K562 (cell line): ENCODE results near the gene EFNA5. TPM values are rescaled to one million over a fixed set of nuclear protein-coding genes. Genes with fewer than 3 reads are reported as not detected.

ENCODE experiments used
- ATAC-seq: fragments of 200-7000 bp; cut with Tn5 transposase; 3 replicates; pipeline ENCODE4 v1.9.1; 2020; ENCODE audit warnings: moderate library complexity
- BruUV-seq: library from RNA; stranded (reverse); fragments of 400-500 nt; replicated peaks from 2 replicates; lab custom pipeline; 2021; lab: Mats Ljungman, UMichigan
- CTCF ChIA-PET: fragments of 300-600 bp; formaldehyde crosslinking; extraction: SDS; loops from one replicate; lab custom pipeline; 2021; ENCODE audit warnings: low intra/inter-chr PET ratio; lab: Yijun Ruan, JAX
- POLR2A ChIA-PET: fragments of 300-600, 350-650 bp; sonication (Branson Sonifier 250); formaldehyde crosslinking; extraction: SDS; loops from one replicate; lab custom pipeline; 2021; ENCODE audit warnings: antibody characterized with exemption, inconsistent platforms; lab: Yijun Ruan, JAX
- DNase-seq, 4 experiments: peaks; one replicate each; pipeline versions ENCODE4 v3.0.0 to v3.0.0-alpha.2; 2011 to 2018; ENCODE audit warnings: low spot score in 3 of 4, mixed read lengths in 3 of 4; ENCODE audit errors: extremely low read depth in 1 of 4
- FAIRE-seq: peaks from 2 replicates; lab custom pipeline; 2011; peaks lifted over from hg19 to GRCh38; lab: Jason Lieb, UNC
- H2AFZ ChIP-seq: 2 replicates; pipeline ENCODE4 v1.6.0; 2011; ENCODE audit warnings: low read depth, low read length, control low read depth, inconsistent platforms
- H3K27ac ChIP-seq: fragments of 200-600 bp; 3 replicates; pipeline ENCODE4 v1.8.0; 2011; ENCODE audit warnings: low read depth, mild to moderate bottlenecking, control low read depth, inconsistent platforms, low read length, moderate library complexity, mixed read lengths; ENCODE audit errors: extremely low read depth
- H3K27me3 ChIP-seq, 2 experiments: fragments of 300-600 bp in 1 of 2; 2 replicates in 1 of 2; 3 replicates in 1 of 2; pipeline versions ENCODE4 v1.6.0 to v1.8.0; 2011; ENCODE audit warnings: inconsistent platforms in 2 of 2, low read length in 2 of 2, mild to moderate bottlenecking in 1 of 2, mixed read lengths in 1 of 2, moderate library complexity in 1 of 2; ENCODE audit not compliant: control insufficient read depth in 2 of 2, insufficient read depth in 2 of 2
- H3K36me3 ChIP-seq: fragments of 300-600 bp; 3 replicates; pipeline ENCODE4 v1.8.0; 2011; ENCODE audit warnings: mild to moderate bottlenecking, low read length, inconsistent platforms; ENCODE audit not compliant: control insufficient read depth, insufficient read depth
- H3K4me1 ChIP-seq, 2 experiments: fragments of 200-600 bp in 1 of 2; replicated peaks in 1 of 2; 2 replicates in 1 of 2; 3 replicates in 1 of 2; pipeline versions ENCODE4 v1.5.1 to v1.8.0; 2011; ENCODE audit warnings: inconsistent platforms in 2 of 2, low read length in 2 of 2, mild to moderate bottlenecking in 1 of 2, mixed read lengths in 1 of 2, moderate library complexity in 1 of 2; ENCODE audit not compliant: control insufficient read depth in 2 of 2, insufficient read depth in 2 of 2
- H3K4me2 ChIP-seq: 2 replicates; pipeline ENCODE4 v1.6.1; 2011; ENCODE audit warnings: low read length, control low read depth, inconsistent platforms, mixed read lengths; ENCODE audit not compliant: insufficient read depth
- H3K4me3 ChIP-seq: fragments of 200-600 bp; sonication (generic), shearing (Covaris generic); 2 replicates; pipeline ENCODE4 v1.5.1; 2016; ENCODE audit warnings: control low read depth, inconsistent platforms
- H3K79me2 ChIP-seq: fragments of 200-600 bp; 3 replicates; pipeline ENCODE4 v1.8.0; 2011; ENCODE audit warnings: low read length, inconsistent platforms; ENCODE audit not compliant: control insufficient read depth, insufficient read depth
- H3K9ac ChIP-seq, 2 experiments: 2 replicates each; pipeline versions ENCODE4 v1.6.0 to v1.6.1; 2011; ENCODE audit warnings: low read depth in 2 of 2, low read length in 2 of 2, control low read depth in 1 of 2, inconsistent platforms in 1 of 2, mild to moderate bottlenecking in 1 of 2, mixed read lengths in 1 of 2; ENCODE audit not compliant: insufficient read depth in 1 of 2
- H3K9me1 ChIP-seq: one replicate; pipeline ENCODE4 v1.6.0; 2011; ENCODE audit warnings: inconsistent platforms, mild to moderate bottlenecking, low read length, moderate library complexity; ENCODE audit not compliant: control insufficient read depth, insufficient read depth
- H3K9me3 ChIP-seq: replicated peaks from 2 replicates; pipeline ENCODE4 v1.5.1; 2011; ENCODE audit warnings: low read depth, low read length, inconsistent platforms; ENCODE audit not compliant: control insufficient read depth, insufficient read depth
- H4K20me1 ChIP-seq: replicated peaks from 2 replicates; pipeline ENCODE4 v1.6.1; 2011; ENCODE audit warnings: low read length, inconsistent platforms, mixed read lengths; ENCODE audit not compliant: control insufficient read depth, insufficient read depth
- BRD4 ChIP-seq: fragments of 200-600 bp; sonication (generic); IDR thresholded peaks from 2 replicates; pipeline ENCODE4 v1.6.1; 2017; ENCODE audit warnings: inconsistent platforms
- CTCF ChIP-seq, 3 experiments: IDR thresholded peaks in 2 of 3; conservative IDR thresholded peaks in 1 of 3; 2 replicates each; pipeline ENCODE4 v1.5.1; 2011 to 2012; ENCODE audit warnings: low read length in 3 of 3, mild to moderate bottlenecking in 3 of 3, control low read depth in 2 of 3, improper control_type of control experiment in 1 of 3, inconsistent platforms in 1 of 3, low read depth in 1 of 3, mixed read lengths in 1 of 3, moderate library complexity in 1 of 3; ENCODE audit not compliant: insufficient read depth in 2 of 3
- E2F3 ChIP-seq: fragments of 250-450 bp; sonication (Bioruptor Pico); IDR thresholded peaks from 2 replicates; pipeline ENCODE4 v1.4.0; 2020; ENCODE audit warnings: mild to moderate bottlenecking
- GMEB1 ChIP-seq: fragments of 250-450 bp; sonication (Bioruptor Pico); IDR thresholded peaks from 2 replicates; pipeline ENCODE4 v1.4.0; 2020; ENCODE audit warnings: mild to moderate bottlenecking
- SOX6 ChIP-seq: fragments of 450-650 bp; IDR thresholded peaks from 2 replicates; pipeline ENCODE4 v1.6.1; 2014; ENCODE audit warnings: mild to moderate bottlenecking
- SRSF7 ChIP-seq: fragments of 200-400 bp; formaldehyde crosslinking; optimal IDR thresholded peaks from 2 replicates; pipeline ENCODE3; 2017; ENCODE audit warnings: mild to moderate bottlenecking, low read depth, low read length
- TCF7L2 ChIP-seq: fragments of 150-350 bp; IDR thresholded peaks from 2 replicates; pipeline ENCODE4 v1.6.1; 2016; ENCODE audit warnings: low read depth, mild to moderate bottlenecking, low read length, moderate library complexity
- ZNF24 ChIP-seq: fragments of 450-650 bp; IDR thresholded peaks from 2 replicates; pipeline ENCODE4 v1.6.1; 2016
- ZNF253 ChIP-seq: fragments of 250-450 bp; sonication (Bioruptor Pico); conservative IDR thresholded peaks from 2 replicates; pipeline ENCODE4 v1.6.1; 2021; ENCODE audit warnings: mild to moderate bottlenecking
- WGBS: fragments of 100-300 bp; shearing (Covaris generic); methylation state at CpG from one replicate; pipeline ENCODE4 v1.1.6; 2016; ENCODE audit warnings: low coverage, mixed read lengths; ENCODE audit not compliant: insufficient coverage; ENCODE audit errors: missing lambda C conversion rate; 5-methylcytosine and 5-hydroxymethylcytosine counted together
- in situ Hi-C: fragments of 300-500 bp; cut with MboI; formaldehyde crosslinking; loops from 4 replicates; pipeline ENCODE4 v1.15.0; 2018; ENCODE audit warnings: inconsistent platforms, mixed read lengths
- intact Hi-C: fragments of 100-400 bp; cut with micrococcal nuclease; formaldehyde crosslinking; loops from 2 replicates; pipeline ENCODE4 v1.14.2; 2022
- polyA plus RNA-seq, 8 experiments: library from polyadenylated mRNA; depleted of rRNA in 4 of 8; stranded (reverse) in 5 of 8; unstranded in 3 of 8; fragments of >200 nt; fragmentation: Nextera tagmentation in 2 of 8; fragmentation: Illumina TruSeq in 1 of 8; extraction: Ambion mirVana in 2 of 8; extraction: Trizol in 1 of 8; gene quantifications; 2 replicates each; pipeline versions ENCODE4 v1.2.1 to v1.2.3, GENCODE V29; 2011 to 2014; ENCODE audit warnings: inconsistent platforms in 1 of 8, missing spikeins in 1 of 8
- total RNA-seq, 7 experiments: library from RNA; depleted of rRNA in 6 of 7; stranded (reverse); fragments of >200 nt in 6 of 7; fragmentation: Illumina TruSeq in 2 of 7; extraction: Trizol in 2 of 7; gene quantifications; 2 replicates each; pipeline versions ENCODE4 v1.2.1 to v1.2.3, GENCODE V29; 2011 to 2021; ENCODE audit warnings: low replicate concordance in 1 of 7

The EFNA5 gene
- total and polyA plus RNA-seq, 9 of the 15 experiments (the other 6 are each of a cell fraction or from before 2014, with no cell fraction given) = 0.20 TPM; not detected in 8

DNA sequence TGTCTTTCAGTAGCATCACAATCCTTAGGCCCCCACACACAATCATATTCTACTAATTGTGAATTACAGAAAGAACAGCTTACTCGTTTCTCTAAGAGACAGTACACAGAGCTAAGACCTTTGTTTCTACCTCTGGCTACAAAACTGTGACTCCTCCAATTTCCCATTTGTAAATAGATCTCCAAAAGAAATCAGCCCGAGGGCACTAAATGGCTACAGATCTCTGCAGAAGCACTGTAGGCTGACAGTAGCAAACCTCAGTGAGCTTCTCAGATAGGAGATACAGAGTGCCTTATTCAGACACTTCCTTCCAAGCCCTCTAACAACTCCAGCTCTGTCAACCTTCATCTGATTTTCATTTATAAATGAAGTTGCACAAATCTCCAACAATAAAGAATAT is 51.0 kb downstream of the EFNA5 start:
- ATAC-seq = no peak
- WGBS = 0% methylated on average over 2 of the region's 2 CpGs
- in situ Hi-C loops = no loop called here

More for the DNA sequence above, 51.0 kb downstream of the EFNA5 start:
- Histone ChIP-seq H3K9me1 (no peaks in the 10 kb centered on the region), H4K20me1 (no peaks in the 10 kb centered on the region), H3K4me1 (no peaks in the 10 kb centered on the region), H3K27me3 (no peaks in the 10 kb centered on the region), H3K4me3 (no peak overlapping the region), H3K4me2 (no peak overlapping the region), H3K9ac (no peak overlapping the region), H3K79me2 (no peaks in the 10 kb centered on the region), H2AFZ (no peak overlapping the region), H3K27ac (no peak overlapping the region), H3K9me3 (no peaks in the 10 kb centered on the region), H3K36me3 (no peaks in the 10 kb centered on the region)
- POLR2A ChIA-PET = interaction anchor here (0.6 to 0.7 kb wide), 3 partner anchors 10 to 1808 kb away, joined by 3 to 4 read pairs (median 3); no protein-coding TSS in a partner anchor
- BruUV-seq = no TSS peak
- no peak for TF ChIP-seq SRSF7
- no peak for TF ChIP-seq BRD4
- no peak for TF ChIP-seq ZNF253
- no peak for TF ChIP-seq E2F3
- TF ChIP-seq SOX6 = no peak
- TF ChIP-seq ZNF24 = no peak
- no peak for TF ChIP-seq CTCF (IDR thresholded peaks at IDR 0.05 in 2 of 3, conservative IDR thresholded peaks at IDR 0.05 in 1 of 3; ENCODE audit: insufficient read depth in 2 of 3, low read depth in 1 of 3, low read length in 3 of 3)
- no peak for TF ChIP-seq TCF7L2
- no peak for TF ChIP-seq GMEB1
- CTCF ChIA-PET = no interaction called here
- intact Hi-C loops = no loop called here
- DNase-seq (no peak), FAIRE-seq (no peak)
